SK-N-DZ (cell line): ENCODE results near the gene AADAC. TPM values are rescaled to one million over a fixed set of nuclear protein-coding genes. Genes with fewer than 3 reads are reported as not detected.
"Not testable (repeated sequence)": the region's sequence is repeated elsewhere in the genome, so short reads cannot be mapped to it uniquely, and the experiment has no call there.

Experiments used
- DNase-seq: peaks from one replicate; pipeline ENCODE4 v3.0.0-alpha.2; 2015; ENCODE audit warnings: low spot score
- polyA plus RNA-seq, 2 experiments: library from polyadenylated mRNA; depleted of rRNA; stranded (reverse); fragments of >200 nt; gene quantifications; 2 replicates each; pipeline ENCODE4 v1.2.3, GENCODE V29; 2014

AADAC gene, protein sequence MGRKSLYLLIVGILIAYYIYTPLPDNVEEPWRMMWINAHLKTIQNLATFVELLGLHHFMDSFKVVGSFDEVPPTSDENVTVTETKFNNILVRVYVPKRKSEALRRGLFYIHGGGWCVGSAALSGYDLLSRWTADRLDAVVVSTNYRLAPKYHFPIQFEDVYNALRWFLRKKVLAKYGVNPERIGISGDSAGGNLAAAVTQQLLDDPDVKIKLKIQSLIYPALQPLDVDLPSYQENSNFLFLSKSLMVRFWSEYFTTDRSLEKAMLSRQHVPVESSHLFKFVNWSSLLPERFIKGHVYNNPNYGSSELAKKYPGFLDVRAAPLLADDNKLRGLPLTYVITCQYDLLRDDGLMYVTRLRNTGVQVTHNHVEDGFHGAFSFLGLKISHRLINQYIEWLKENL
- polyA plus RNA-seq (2014; cell fraction: cytosol; rRNA removed): not detected in 2 replicates
- not detected in 2 replicates for polyA plus RNA-seq (2014; cell fraction: nucleus; rRNA removed)

DNA sequence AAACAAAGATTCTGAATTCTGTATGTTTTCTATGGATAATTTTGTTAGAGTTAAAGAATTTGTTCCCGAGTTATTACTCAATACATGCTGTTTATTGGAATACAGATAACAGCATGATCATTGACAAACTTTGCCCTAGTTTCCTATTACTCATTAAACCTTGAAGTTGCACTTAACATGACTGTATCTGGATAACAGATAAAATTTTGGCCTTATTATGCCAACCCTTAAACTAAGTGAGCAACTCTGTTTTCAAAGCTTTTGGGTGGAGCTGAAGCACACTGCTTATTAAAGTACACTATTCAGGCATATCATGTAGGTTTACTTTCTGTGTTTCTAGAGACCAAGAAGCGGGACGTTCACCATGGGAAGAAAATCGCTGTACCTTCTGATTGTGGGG is at the start of gene AADAC:
AADAC (plus strand) TSS at position 318 of the 400 bp plus-strand sequence; CDS start at position 365, 47 bp downstream.
- no peak for DNase-seq

DNA sequence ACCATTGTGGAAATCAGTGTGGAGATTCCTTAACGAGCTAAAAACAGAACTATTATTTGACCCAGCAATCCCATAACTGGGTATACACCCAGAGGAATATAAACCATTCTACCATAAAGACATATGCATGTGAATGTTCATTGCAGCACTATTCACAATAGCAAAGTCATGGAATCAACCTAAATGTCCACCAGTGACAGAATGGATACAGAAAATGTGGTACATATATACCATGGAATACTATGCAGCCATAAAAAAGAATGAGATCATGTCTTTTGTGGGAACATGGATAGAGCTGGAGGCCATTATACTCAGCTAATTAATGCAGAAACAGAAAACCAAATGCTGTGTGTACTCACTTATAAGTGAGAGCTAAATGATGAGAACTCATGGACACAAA is 49.2 kb upstream of the AADAC start:
- DNase-seq: not testable (repeated sequence)

DNA sequence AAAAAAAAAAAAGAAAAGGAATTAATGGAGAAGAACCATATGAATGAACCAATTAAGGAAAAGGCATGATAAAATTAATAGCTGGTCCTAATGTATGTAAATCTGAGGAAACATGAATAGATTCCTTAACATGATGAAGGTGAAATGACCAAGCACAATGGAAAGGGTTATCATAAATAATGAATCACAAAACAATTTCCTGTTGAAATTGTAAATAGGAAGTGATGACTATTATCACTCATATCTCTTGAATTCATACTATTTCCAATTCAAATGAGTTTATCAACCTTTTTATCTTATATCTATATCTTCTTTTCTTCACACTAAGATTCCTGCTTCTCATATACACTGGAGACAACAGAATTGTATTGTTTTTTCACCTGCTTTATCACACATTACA is 48.2 kb upstream of the AADAC start:
- DNase-seq: no peak

DNA sequence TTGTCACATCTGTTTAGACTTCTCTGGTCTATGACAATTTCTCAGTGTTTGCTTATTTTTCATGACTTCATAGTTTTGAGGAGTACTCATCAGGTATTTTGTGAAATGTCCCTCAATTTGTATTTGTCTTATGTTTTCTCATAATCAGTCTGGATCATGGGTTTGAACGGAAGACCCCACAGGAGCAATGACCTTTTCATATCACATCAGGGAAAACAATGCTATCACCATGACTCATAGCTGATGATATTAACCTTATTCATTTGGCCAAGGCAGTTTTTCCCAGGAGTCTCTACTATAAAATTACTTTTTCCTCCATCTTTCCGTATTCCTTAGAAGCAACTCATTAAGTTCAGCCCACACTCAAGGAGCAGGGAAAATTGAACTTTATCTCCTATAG is 47.5 kb upstream of the AADAC start:
- DNase-seq: no peak

DNA sequence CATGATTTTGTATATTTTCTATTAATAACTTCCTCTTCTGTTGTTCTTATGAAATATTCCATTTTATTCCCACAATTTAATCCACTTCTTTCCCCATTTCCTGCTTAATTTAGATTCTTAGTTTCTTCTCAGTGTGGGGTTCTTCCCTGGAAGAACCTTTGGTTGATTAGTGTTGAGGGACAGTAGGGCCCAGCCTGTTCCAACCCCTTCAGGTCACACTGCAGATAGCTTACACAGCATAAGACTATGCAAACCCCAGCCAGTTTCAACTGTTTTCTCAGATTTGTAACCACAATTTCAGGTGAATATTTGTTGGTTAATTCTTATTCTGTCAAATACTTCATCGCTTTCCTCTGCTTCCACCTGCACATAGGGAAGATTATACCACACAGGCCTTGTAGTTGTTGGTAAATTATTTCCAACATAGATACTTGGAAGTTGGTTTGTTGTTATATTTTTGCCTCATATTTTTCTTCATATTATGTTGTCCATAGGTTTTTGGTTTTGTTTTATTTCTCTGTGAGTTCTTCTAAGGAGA is 45.5 kb upstream of the AADAC start:
- DNase-seq: no peak

DNA sequence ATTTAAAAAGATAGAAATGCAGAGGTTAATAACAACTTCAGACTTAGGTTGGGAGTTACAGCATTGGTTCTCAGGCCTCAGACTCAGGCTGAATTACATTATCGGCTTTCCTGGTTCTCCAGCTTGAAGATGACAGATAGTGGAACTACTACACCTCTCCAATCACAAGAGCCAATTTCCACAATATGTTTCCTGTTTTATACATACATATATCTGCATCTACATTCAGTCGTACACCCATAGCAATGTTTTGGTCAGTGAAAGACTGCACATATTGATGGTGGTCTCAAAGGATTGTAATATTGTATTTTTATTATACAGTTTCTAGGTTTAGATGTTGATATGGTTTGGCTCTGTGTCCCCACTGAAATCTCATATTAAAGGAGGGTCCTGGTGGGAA is 44.7 kb upstream of the AADAC start:
- no peak for DNase-seq

DNA sequence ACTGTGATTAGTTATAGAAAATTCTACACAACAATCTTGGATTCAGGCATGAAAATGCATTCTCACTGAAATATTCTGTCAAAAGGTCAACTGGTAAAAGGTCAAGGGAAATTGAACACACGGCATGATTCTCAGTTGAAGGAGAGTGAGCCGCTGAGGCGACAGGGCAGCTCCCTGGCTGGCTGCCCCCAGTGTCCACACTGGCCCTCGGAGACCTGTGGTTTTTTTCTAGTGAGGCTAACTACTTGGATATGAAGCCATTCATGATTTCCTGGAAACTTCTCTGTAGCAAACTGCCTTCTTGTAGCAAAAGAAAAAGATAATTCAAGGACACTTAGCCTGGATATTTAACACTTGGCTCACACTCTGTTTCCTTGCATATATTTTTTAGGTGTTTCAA is 43.0 kb upstream of the AADAC start:
- DNase-seq: no peak

DNA sequence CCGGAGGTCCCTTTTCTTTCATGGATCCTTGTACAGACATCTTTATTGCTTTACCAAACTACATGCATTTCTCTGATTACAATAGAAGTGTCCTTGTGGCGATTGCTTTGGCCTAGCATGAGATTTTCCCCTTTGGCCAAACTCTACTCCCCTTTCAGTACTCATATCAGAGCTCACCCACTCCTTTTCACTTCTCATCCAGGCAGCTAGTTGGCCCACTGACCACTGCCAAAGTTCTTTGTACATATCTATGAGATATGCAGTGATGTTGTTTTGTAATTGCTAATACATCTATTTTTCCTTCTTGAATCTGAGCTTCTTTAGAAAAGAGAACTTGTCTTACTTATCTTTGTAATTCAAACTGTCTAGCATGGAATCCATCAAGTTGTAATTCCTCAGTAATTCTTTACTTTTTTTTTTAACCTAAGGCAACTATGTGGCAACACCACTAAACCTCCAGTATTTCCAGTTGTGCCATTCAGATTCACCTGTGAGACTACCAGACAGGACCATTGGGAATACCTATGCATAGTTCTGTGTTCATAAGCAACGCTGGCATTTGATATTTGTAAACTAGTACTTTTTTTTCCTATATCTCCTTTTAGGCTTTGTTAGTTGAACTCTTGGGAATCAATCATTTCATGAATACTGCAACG is 41.0 kb upstream of the AADAC start:
- no peak for DNase-seq

DNA sequence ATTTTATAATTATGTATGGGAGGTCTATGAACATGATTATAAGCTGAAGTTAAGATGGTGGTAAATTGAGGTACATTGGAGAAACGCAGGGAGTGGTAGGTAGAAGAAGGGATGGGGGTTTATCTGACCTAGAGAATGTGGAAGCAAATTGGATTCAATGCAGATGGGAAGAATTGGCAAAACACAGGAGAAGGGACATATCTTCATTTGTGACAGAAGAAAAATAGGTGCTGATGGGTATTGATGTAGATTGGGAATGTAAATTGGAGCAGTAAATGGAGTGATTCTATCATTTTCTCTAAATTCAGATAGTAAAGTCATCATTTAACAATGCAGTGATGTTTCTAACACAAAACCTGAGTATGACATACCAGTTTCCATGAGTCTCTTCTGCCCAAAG is 39.7 kb upstream of the AADAC start:
- DNase-seq: no peak

DNA sequence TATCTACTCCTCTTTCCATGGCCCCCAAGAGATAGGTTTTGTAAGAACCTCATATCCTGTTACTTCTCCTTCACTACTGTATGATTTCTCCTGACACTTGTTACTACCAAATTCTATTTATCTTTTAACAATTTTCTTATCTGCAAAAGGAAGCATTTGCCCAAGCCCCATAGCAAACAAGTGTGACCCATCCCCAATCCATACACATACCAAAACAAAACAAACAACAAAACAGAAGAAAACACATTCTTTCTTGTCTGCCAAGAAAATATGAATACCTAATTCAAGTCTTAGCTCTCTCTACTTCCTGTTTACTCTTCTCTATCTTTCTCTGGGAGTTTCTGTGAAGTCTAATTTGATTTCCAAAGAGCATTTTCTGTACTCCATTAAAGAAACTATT is 39.0 kb upstream of the AADAC start:
- no peak for DNase-seq

DNA sequence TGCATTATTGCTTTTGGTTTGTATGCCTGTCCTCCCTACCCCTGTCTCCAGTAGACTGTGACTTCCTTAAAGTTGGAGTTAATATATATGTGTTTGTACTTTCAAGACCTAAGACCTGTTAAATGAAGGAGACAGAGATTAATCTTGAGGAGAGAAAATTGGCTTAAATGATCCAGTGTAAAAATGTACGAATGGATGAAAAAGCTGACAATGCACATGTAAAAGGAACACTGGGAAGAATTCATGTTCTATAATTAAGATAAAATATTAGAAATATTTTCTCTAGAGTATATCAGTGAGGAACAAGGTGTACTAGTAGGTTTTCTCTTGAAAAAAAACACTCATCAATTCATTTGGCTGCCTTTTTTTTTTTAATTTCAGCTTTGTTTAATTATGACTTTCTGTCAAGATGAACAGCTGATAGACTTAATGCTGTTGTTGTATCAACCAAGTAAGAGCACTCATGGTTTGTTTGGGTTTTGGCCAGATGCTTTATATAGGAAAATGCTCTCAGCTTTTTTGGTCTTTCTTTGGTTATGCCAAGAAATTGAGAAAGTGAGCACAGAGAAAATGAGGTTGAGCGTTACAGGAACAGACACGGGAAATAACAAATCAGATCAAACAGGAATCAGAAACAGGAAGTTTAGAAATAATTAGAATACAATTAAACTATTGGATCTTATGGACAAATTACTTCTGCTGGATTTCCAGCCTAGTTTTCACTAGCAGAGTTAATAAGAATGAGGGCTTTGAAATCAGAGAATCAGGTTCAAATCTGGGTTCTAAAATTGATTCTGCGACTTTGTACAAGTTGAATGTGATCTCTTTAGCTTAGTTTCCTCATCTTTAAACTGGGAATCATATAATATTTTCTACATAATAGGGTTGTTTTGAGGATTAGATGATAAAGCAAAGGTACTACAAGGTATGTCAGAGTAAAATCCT is 38.3 kb upstream of the AADAC start:
- no peak for DNase-seq

DNA sequence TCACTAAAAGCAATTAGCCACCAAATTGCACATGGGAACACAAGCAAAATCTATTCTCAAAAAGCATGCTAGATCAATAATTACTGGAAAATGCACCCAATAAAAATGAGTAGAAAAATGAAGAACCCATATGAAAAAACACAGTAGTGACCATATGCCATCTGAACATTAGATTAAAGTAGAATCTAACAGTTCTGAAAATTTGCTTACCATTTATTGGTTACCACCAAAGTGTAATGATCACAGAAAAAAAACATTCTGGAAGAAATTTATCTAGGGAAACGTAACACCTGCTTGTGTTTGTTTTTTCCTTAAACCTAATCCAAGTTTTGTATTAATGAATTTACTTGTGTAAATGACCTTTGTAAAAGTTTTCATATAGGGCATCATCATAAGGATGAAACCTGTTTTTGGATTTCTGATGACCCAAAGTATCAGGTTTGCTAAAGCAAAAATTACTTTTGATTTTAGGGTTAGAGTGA is 37.6 kb upstream of the AADAC start:
- DNase-seq: no peak

DNA sequence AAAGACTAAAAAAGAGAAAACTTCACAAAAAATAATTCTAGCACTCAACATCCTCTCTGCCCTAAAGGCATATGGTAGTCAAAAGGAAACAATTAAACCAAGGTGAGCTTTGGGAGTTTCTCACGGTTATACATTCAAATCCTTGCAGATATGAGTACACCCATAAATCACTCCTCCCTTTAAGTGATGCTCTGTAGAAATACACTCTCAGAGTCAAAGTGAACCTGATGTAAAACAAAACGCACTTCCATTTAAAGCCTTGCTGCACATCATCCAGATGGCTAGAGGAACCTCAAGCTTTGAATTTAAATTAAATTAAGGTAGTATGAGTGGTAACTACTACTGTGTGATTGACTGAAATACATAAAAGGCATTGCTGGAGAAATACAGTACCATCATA is 36.0 kb upstream of the AADAC start:
- DNase-seq: peak; percentile 92

DNA sequence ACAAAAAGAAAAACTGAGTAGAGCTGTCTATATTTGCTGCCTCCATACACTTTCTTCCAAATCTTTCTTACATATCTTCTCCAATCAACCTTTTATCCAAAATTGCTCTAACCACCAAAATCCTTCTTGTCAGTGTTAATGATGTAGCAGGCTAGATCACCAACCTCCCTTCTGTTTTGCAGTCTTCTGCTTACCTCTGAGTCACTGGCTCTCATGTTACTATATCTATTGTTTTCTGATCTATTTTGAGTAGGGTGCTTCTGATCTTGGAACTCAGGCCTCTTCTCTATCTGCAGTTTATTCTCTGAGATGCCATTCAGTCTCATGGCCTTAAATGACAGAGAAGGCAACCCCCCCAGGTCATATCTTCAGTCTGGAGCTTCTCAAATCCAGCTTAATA is 26.3 kb upstream of the AADAC start:
- DNase-seq: no peak

DNA sequence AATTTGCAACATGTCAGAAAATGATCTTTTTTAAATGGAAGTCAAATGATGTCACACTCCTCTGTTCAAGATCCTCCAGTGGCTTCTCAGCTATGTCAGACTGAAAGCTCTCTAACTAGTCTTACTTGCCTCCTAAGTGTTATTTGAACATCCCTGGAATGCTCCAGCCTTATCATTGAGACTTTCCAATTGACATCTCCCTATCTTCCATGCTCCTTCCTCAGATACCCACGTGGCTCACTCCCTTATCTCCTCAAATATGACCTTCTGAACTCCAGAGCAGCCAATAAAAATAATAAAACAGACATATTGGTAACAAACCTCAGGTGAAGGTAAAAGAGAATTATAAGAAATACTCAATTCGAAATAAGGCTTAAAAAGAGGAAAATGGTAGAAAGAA is 25.5 kb upstream of the AADAC start:
- no peak for DNase-seq

DNA sequence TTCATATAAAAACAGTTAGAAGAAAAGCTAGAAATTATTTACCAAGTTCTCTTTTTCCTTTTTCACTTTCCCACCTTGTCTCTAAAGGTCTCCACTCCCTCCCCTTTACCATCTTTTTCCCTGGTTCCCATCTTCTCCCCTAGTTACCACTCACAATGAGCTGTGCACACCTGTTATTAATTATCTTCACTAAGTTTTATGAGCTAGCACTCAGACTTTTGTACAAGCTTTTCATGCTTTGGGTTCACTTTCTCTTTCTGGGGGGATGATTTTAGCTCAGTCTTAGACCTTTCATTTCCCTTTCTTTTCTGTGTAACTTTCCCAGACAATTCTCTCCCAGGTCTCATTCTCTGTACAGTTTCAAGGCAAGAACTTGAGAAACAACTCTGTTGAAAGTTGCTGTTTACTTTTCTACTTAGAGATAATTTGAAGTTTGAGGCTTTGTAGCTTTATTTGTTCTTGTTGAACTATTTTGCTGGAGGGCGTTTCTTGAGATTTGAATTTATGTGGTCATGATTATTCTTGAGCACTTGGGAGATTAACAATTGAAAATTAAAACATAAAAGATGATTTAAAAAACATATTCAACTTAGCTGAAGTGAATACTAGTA is 24.0 kb upstream of the AADAC start:
- no peak for DNase-seq

DNA sequence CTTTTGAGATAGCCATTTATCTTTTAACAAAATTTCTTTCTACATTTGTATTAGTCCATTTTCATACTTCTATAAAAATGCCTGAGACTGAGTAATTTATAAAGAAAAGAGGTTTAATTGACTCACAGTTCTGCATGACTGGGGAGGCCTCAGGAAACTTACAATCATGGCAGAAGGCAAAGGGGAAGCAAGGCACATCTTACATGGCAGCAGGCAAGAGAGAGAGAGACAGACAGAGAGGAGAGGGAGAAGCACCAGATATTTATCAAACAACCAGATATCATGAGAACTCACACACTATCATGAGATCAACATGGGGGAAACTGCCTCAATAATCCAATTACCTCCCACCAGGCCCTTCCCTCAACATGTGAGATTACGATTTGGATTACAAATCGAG is 23.2 kb upstream of the AADAC start:
- not testable (repeated sequence) for DNase-seq

DNA sequence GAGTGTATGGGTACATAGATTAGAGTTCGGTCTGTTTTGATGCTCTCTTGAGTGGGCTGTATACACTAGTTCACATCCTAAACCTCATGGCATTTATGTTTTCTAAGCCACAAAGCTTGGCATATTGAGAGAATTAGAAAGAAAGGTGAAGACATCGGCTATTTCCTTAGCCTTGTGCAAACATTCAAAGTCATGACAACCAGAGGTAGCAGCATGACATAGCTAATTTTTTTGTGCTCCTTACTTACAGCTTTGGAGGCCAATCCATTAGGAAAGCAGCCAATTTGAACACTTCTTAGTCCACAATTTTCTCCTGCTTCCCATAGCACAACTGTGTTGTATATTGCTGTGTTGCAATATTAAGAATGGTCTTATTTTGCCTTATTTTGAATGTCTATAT is 21.5 kb upstream of the AADAC start:
- no peak for DNase-seq

DNA sequence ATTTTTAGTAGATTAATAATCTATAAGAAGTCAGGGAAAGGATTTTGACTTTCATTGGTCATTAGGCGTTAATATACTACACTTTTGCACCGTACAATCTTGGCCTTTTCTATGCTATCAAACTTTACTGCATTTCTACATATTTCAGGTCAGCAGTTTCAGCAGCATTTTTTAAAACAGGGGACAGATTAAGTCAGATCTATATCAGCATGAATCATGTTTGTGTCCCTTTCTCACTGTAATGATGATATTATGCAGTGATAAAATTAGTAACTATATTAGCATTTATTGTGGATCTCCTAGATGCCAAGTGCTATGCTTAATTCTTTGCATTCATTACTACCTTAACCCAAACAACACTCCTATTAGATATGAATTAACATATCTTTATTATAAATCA is 20.3 kb upstream of the AADAC start:
- no peak for DNase-seq

DNA sequence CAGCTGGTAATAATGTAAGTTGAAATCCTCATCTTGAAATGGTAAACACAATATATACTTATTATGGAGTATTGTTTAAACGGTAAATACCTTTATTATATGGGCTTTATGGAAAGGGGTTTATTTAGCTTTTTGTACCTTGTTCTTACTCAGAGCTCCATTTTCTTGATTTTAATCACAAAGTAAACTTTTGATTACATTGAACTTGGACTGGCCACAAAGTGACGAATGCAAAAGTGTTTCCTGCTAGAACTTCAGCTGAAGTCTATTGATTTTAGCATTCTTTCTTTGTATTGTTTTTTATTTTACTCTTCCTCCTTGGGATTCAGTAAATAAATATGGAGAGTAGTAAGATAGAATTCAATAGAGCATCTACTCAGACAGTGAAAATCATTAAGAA is 19.8 kb upstream of the AADAC start:
- DNase-seq: no peak

DNA sequence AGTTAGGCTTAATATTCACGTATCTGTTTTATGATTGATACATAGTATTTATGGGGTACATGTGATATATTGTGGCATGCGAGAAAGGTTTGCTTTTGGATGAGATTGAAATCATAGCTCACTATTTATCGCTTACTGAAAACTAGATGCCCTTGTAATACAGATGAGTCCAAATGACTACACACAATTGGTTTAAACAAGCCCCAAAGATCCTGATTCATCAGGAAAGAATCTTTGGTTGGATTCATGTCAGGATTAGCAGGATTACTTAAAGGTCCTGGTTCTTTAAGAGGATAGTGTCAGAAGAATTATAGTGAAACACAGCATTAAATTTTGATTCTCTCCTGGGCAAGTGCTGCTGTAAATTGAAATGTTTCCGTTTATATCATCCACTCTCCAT is 18.6 kb upstream of the AADAC start:
- no peak for DNase-seq
